ENCODE data around the gene TMC1. TPM values are rescaled to one million over a fixed set of nuclear protein-coding genes. Genes with fewer than 3 reads are reported as not detected.

Gene TMC1
- total RNA-seq, 1 donor from 2014 or later: not detected

- no peak overlapping the region for H3K27ac Mint-ChIP-seq
- H3K4me1 Mint-ChIP-seq: no peaks in the 10 kb centered on the region
- intact Hi-C loops (cut with micrococcal nuclease): no loop called here
- H3K36me3 Mint-ChIP-seq (ENCODE audit: low read depth): no peaks in the 10 kb centered on the region
- peaks cover 3% of the 10 kb centered on the region for H3K27me3 Mint-ChIP-seq
- DNase-seq: no peak
- H3K4me3 Mint-ChIP-seq: no peak overlapping the region
- H3K9me3 Mint-ChIP-seq: no peaks in the 10 kb centered on the region
Measured at GRCh38 chr9:72701510-72701909, 180.1 kb downstream of the TMC1 start.

GRCh38 chr9:72703574-72703973 lies 182.2 kb downstream of the TMC1 start:
- no peak overlapping the region for H3K4me3 Mint-ChIP-seq
- no peaks in the 10 kb centered on the region for H3K4me1 Mint-ChIP-seq
- H3K36me3 Mint-ChIP-seq (ENCODE audit: low read depth): no peaks in the 10 kb centered on the region
- H3K27ac Mint-ChIP-seq: no peak overlapping the region
- no peak for DNase-seq
- intact Hi-C loops (cut with micrococcal nuclease): no loop called here
- H3K9me3 Mint-ChIP-seq: no peaks in the 10 kb centered on the region
- H3K27me3 Mint-ChIP-seq: no peaks in the 10 kb centered on the region

GRCh38 chr9:72704688-72705375 lies 183.4 kb downstream of the TMC1 start:
- no peak overlapping the region for H3K27ac Mint-ChIP-seq
- no peaks in the 10 kb centered on the region for H3K9me3 Mint-ChIP-seq
- H3K4me1 Mint-ChIP-seq: no peaks in the 10 kb centered on the region
- DNase-seq: no peak
- intact Hi-C loops (cut with micrococcal nuclease): no loop called here
- H3K4me3 Mint-ChIP-seq: no peak overlapping the region
- H3K36me3 Mint-ChIP-seq (ENCODE audit: low read depth): no peaks in the 10 kb centered on the region
- no peaks in the 10 kb centered on the region for H3K27me3 Mint-ChIP-seq

GRCh38 chr9:72718503-72718902 lies 197.1 kb downstream of the TMC1 start:
- Mint-ChIP-seq H3K9me3 (no peaks in the 10 kb centered on the region), H3K27me3 (peaks cover 2% of the 10 kb centered on the region), H3K4me1 (no peaks in the 10 kb centered on the region), H3K4me3 (no peak overlapping the region), H3K27ac (no peak overlapping the region), H3K36me3 (ENCODE audit: low read depth) (no peaks in the 10 kb centered on the region)
- DNase-seq: no peak
- intact Hi-C loops (cut with micrococcal nuclease): no loop called here

- H3K4me1 Mint-ChIP-seq: no peaks in the 10 kb centered on the region
- no peak for DNase-seq
- no peak overlapping the region for H3K27ac Mint-ChIP-seq
- H3K4me3 Mint-ChIP-seq: no peak overlapping the region
- no peaks in the 10 kb centered on the region for H3K36me3 Mint-ChIP-seq (ENCODE audit: low read depth)
- no peaks in the 10 kb centered on the region for H3K27me3 Mint-ChIP-seq
- H3K9me3 Mint-ChIP-seq: no peaks in the 10 kb centered on the region
- intact Hi-C loops (cut with micrococcal nuclease): no loop called here
Measured at GRCh38 chr9:72721067-72721466, 199.7 kb downstream of the TMC1 start.

- H3K4me3 Mint-ChIP-seq: no peak overlapping the region
- H3K36me3 Mint-ChIP-seq (ENCODE audit: low read depth): no peaks in the 10 kb centered on the region
- no peak for DNase-seq
- peaks cover 7% of the 10 kb centered on the region for H3K27me3 Mint-ChIP-seq
- no peaks in the 10 kb centered on the region for H3K4me1 Mint-ChIP-seq
- H3K9me3 Mint-ChIP-seq: no peaks in the 10 kb centered on the region
- no peak overlapping the region for H3K27ac Mint-ChIP-seq
- intact Hi-C loops (cut with micrococcal nuclease): no loop called here
Measured at GRCh38 chr9:72726947-72727346, 205.5 kb downstream of the TMC1 start.

- intact Hi-C loops (cut with micrococcal nuclease): no loop called here
- Mint-ChIP-seq H3K27ac (no peak overlapping the region), H3K4me3 (no peak overlapping the region), H3K27me3 (peaks cover 7% of the 10 kb centered on the region), H3K36me3 (ENCODE audit: low read depth) (no peaks in the 10 kb centered on the region), H3K4me1 (no peaks in the 10 kb centered on the region), H3K9me3 (no peaks in the 10 kb centered on the region)
- no peak for DNase-seq
Measured at GRCh38 chr9:72728031-72728770, 206.8 kb downstream of the TMC1 start.

- Mint-ChIP-seq H3K9me3 (no peaks in the 10 kb centered on the region), H3K36me3 (ENCODE audit: low read depth) (no peaks in the 10 kb centered on the region), H3K4me1 (no peaks in the 10 kb centered on the region), H3K27me3 (peaks cover 7% of the 10 kb centered on the region), H3K27ac (no peak overlapping the region), H3K4me3 (no peak overlapping the region)
- DNase-seq: no peak
- intact Hi-C loops (cut with micrococcal nuclease): no loop called here
Measured at GRCh38 chr9:72733895-72734294, 212.5 kb downstream of the TMC1 start.

- Mint-ChIP-seq H3K4me1 (no peaks in the 10 kb centered on the region), H3K27me3 (peaks cover 7% of the 10 kb centered on the region), H3K36me3 (ENCODE audit: low read depth) (no peaks in the 10 kb centered on the region), H3K27ac (no peak overlapping the region), H3K9me3 (no peaks in the 10 kb centered on the region), H3K4me3 (no peak overlapping the region)
- no peak for DNase-seq
- intact Hi-C loops (cut with micrococcal nuclease): no loop called here
Measured at GRCh38 chr9:72734631-72735030, 213.2 kb downstream of the TMC1 start.

- no peak overlapping the region for H3K4me3 Mint-ChIP-seq
- no peaks in the 10 kb centered on the region for H3K9me3 Mint-ChIP-seq
- H3K4me1 Mint-ChIP-seq: no peaks in the 10 kb centered on the region
- H3K27me3 Mint-ChIP-seq: peaks cover 6% of the 10 kb centered on the region
- DNase-seq: no peak
- intact Hi-C loops (cut with micrococcal nuclease): no loop called here
- H3K36me3 Mint-ChIP-seq (ENCODE audit: low read depth): no peaks in the 10 kb centered on the region
- H3K27ac Mint-ChIP-seq: no peak overlapping the region
Measured at GRCh38 chr9:72743836-72744235, 222.4 kb downstream of the TMC1 start.

- no peak overlapping the region for H3K4me3 Mint-ChIP-seq
- peaks cover 7% of the 10 kb centered on the region for H3K27me3 Mint-ChIP-seq
- no peaks in the 10 kb centered on the region for H3K9me3 Mint-ChIP-seq
- no peaks in the 10 kb centered on the region for H3K36me3 Mint-ChIP-seq (ENCODE audit: low read depth)
- intact Hi-C loops (cut with micrococcal nuclease): no loop called here
- no peaks in the 10 kb centered on the region for H3K4me1 Mint-ChIP-seq
- H3K27ac Mint-ChIP-seq: no peak overlapping the region
- DNase-seq: no peak
Measured at GRCh38 chr9:72749276-72749675, 227.9 kb downstream of the TMC1 start.

GRCh38 chr9:72751541-72751940 lies 230.1 kb downstream of the TMC1 start:
- H3K36me3 Mint-ChIP-seq (ENCODE audit: low read depth): no peaks in the 10 kb centered on the region
- H3K27ac Mint-ChIP-seq: no peak overlapping the region
- DNase-seq: no peak
- peaks cover 11% of the 10 kb centered on the region for H3K27me3 Mint-ChIP-seq
- intact Hi-C loops (cut with micrococcal nuclease): no loop called here
- no peaks in the 10 kb centered on the region for H3K4me1 Mint-ChIP-seq
- H3K9me3 Mint-ChIP-seq: no peaks in the 10 kb centered on the region
- H3K4me3 Mint-ChIP-seq: no peak overlapping the region

- Mint-ChIP-seq H3K9me3 (no peaks in the 10 kb centered on the region), H3K36me3 (ENCODE audit: low read depth) (no peaks in the 10 kb centered on the region)
- intact Hi-C loops (cut with micrococcal nuclease): no loop called here
Measured at GRCh38 chr9:72753266-72753893, 232.0 kb downstream of the TMC1 start.

GRCh38 chr9:72755836-72756235 lies 234.4 kb downstream of the TMC1 start:
- H3K36me3 Mint-ChIP-seq (ENCODE audit: low read depth): no peaks in the 10 kb centered on the region
- H3K4me3 Mint-ChIP-seq: no peak overlapping the region
- H3K4me1 Mint-ChIP-seq: no peaks in the 10 kb centered on the region
- peaks cover 14% of the 10 kb centered on the region for H3K27me3 Mint-ChIP-seq
- H3K9me3 Mint-ChIP-seq: no peaks in the 10 kb centered on the region
- no peak overlapping the region for H3K27ac Mint-ChIP-seq
- no peak for DNase-seq
- intact Hi-C loops (cut with micrococcal nuclease): no loop called here

More at GRCh38 chr9:72753266-72753893, 232.0 kb downstream of the TMC1 start:
- Mint-ChIP-seq H3K4me3 (no peak overlapping the region), H3K4me1 (no peaks in the 10 kb centered on the region), H3K27me3 (peaks cover 14% of the 10 kb centered on the region), H3K27ac (no peak overlapping the region)
- DNase-seq: no peak
